Measurements from ENCODE around the gene NCOA7. TPM values are rescaled to one million over a fixed set of nuclear protein-coding genes. Genes with fewer than 3 reads are reported as not detected.

The NCOA7 gene
- polyA plus RNA-seq, 1 of the 3 experiments (the other 2 are of a cell fraction) = 16.3 TPM

GRCh38 chr6:125944434-125944816 lies 153.7 kb downstream of the NCOA7 start:
- H3K9me2 ChIP-seq = no peaks in the 10 kb centered on the region
- no peaks in the 10 kb centered on the region for H3K79me2 ChIP-seq (ENCODE audit: insufficient read depth)
- H3K9me3 ChIP-seq = no peaks in the 10 kb centered on the region
- H3K4me2 ChIP-seq = no peak overlapping the region
- TF ChIP-seq SMC3 (IDR thresholded peaks at IDR 0.05; ENCODE audit: low read depth, low read length) (no peak), EZH2phosphoT487 (IDR thresholded peaks at IDR 0.05; ENCODE audit: borderline replicate concordance, low read depth) (no peak), RFX5 (IDR thresholded peaks at IDR 0.05; ENCODE audit: low read length) (no peak), JUND (IDR thresholded peaks at IDR 0.05) (no peak), GATA2 (CRISPR knock-in tag; IDR thresholded peaks at IDR 0.05) (no peak), RAD21 (IDR thresholded peaks at IDR 0.05; ENCODE audit: low read length) (no peak), GABPA (IDR thresholded peaks at IDR 0.05; ENCODE audit: low read depth) (no peak), POLR2AphosphoS5 (IDR thresholded peaks at IDR 0.05; ENCODE audit: low read depth, low read length) (no peak), YY1 (IDR thresholded peaks at IDR 0.05; ENCODE audit: low read depth) (no peak), PBX3 (IDR thresholded peaks at IDR 0.05) (no peak), EP300 (IDR thresholded peaks at IDR 0.05; ENCODE audit: borderline replicate concordance in 1 of 2, low read depth in 1 of 2, low read length in 1 of 2) (no peak)
- TF ChIP-seq, protein P1, sequence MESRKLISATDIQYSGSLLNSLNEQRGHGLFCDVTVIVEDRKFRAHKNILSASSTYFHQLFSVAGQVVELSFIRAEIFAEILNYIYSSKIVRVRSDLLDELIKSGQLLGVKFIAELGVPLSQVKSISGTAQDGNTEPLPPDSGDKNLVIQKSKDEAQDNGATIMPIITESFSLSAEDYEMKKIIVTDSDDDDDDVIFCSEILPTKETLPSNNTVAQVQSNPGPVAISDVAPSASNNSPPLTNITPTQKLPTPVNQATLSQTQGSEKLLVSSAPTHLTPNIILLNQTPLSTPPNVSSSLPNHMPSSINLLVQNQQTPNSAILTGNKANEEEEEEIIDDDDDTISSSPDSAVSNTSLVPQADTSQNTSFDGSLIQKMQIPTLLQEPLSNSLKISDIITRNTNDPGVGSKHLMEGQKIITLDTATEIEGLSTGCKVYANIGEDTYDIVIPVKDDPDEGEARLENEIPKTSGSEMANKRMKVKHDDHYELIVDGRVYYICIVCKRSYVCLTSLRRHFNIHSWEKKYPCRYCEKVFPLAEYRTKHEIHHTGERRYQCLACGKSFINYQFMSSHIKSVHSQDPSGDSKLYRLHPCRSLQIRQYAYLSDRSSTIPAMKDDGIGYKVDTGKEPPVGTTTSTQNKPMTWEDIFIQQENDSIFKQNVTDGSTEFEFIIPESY (IDR thresholded peaks at IDR 0.05; ENCODE audit: borderline replicate concordance, low read depth) = no peak
- TF ChIP-seq, protein P2, sequence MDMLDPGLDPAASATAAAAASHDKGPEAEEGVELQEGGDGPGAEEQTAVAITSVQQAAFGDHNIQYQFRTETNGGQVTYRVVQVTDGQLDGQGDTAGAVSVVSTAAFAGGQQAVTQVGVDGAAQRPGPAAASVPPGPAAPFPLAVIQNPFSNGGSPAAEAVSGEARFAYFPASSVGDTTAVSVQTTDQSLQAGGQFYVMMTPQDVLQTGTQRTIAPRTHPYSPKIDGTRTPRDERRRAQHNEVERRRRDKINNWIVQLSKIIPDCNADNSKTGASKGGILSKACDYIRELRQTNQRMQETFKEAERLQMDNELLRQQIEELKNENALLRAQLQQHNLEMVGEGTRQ (IDR thresholded peaks at IDR 0.05; ENCODE audit: borderline replicate concordance, low read depth, low read length) = no peak
- ChIA-PET CTCF (interaction anchor here (0.6 to 3.5 kb wide), 2 partner anchors 9 to 226 kb away, joined by 3 to 11 read pairs; no protein-coding TSS in a partner anchor), POLR2A (no interaction called here)
- no peak overlapping the region for H3K9ac ChIP-seq
- no peaks in the 10 kb centered on the region for H4K20me1 ChIP-seq (ENCODE audit: insufficient read depth)
- H3K27ac ChIP-seq (ENCODE audit: low read depth in 2 of 2, low read length in 1 of 2) = no peak overlapping the region
- WGBS (ENCODE audit: low lambda C conversion rate) = 63% methylated on average over 5 of the region's 5 CpGs
- H3K36me3 ChIP-seq (replicated peaks in 1 of 2; ENCODE audit: control insufficient read depth in 1 of 2, insufficient read depth in 2 of 2, low read length in 1 of 2) = no peaks in the 10 kb centered on the region
- peaks cover 0 to 19% of the 10 kb centered on the region in 2 experiments; a peak in 1 of 4 replicates for H3K4me1 ChIP-seq (ENCODE audit: control insufficient read depth in 1 of 2, insufficient read depth in 2 of 2, low read depth in 1 of 2, low read length in 1 of 2)
- no peak for DNase-seq
- H3F3A ChIP-seq (replicated peaks; ENCODE audit: insufficient read depth) = peaks cover 9% of the 10 kb centered on the region
- no peak overlapping the region for H2AFZ ChIP-seq (ENCODE audit: low read depth)
- no peak overlapping the region for H3K4me3 ChIP-seq (ENCODE audit: low read depth in 2 of 2, low read length in 1 of 2)
- no peaks in the 10 kb centered on the region for H3K27me3 ChIP-seq (ENCODE audit: insufficient read depth)

DNA sequence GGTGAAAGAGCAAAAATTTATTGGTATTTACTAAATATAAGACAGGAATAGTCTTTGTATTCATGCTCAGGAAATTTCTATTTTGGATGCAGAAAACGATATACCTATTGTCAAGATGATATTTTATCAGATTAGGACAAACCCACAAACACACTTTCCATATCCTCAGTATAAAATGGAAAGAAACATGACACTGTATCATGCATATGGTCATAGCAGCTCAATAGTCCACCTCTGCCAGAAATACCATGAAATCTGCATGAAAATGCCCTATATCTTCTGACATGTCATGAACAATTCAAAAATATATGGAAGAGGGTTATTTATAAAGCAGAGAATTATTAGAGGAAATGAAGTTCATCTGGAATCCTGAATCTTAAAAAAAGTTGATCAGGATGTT lies 154.1 kb downstream of the NCOA7 start:
- H3K4me3 ChIP-seq (ENCODE audit: low read depth in 2 of 2, low read length in 1 of 2) = no peak overlapping the region
- 56% methylated on average over 1 of the region's 1 CpG for WGBS (ENCODE audit: low lambda C conversion rate)
- ChIA-PET CTCF (interaction anchor here (0.6 to 3.5 kb wide), 3 partner anchors 8 to 225 kb away, joined by 3 to 11 read pairs (median 4); partner anchors contain the start of gene HINT3), POLR2A (no interaction called here)
- no peak overlapping the region for H3K9ac ChIP-seq
- peak overlapping the region in 1 of 2 experiments; percentile 70; a peak in 1 of 4 replicates for H3K27ac ChIP-seq (ENCODE audit: low read depth in 2 of 2, low read length in 1 of 2)
- H3K4me1 ChIP-seq (ENCODE audit: control insufficient read depth in 1 of 2, insufficient read depth in 2 of 2, low read depth in 1 of 2, low read length in 1 of 2) = peaks cover 0 to 19% of the 10 kb centered on the region in 2 experiments; a peak in 1 of 4 replicates
- no peak overlapping the region for H2AFZ ChIP-seq (ENCODE audit: low read depth)
- no peak overlapping the region for H3K4me2 ChIP-seq
- H3K27me3 ChIP-seq (ENCODE audit: insufficient read depth) = no peaks in the 10 kb centered on the region
- H3K9me3 ChIP-seq = no peaks in the 10 kb centered on the region
- no peaks in the 10 kb centered on the region for H4K20me1 ChIP-seq (ENCODE audit: insufficient read depth)
- H3K9me2 ChIP-seq = no peaks in the 10 kb centered on the region
- peaks cover 9% of the 10 kb centered on the region for H3F3A ChIP-seq (replicated peaks; ENCODE audit: insufficient read depth)
- no peaks in the 10 kb centered on the region for H3K79me2 ChIP-seq (ENCODE audit: insufficient read depth)
- no peaks in the 10 kb centered on the region for H3K36me3 ChIP-seq (replicated peaks in 1 of 2; ENCODE audit: control insufficient read depth in 1 of 2, insufficient read depth in 2 of 2, low read length in 1 of 2)
- no peak for DNase-seq
- TF ChIP-seq CHD2 (IDR thresholded peaks at IDR 0.05; ENCODE audit: low read length, partially characterized antibody) (no peak), TCF12 (IDR thresholded peaks at IDR 0.05) (no peak), FOSL2 (IDR thresholded peaks at IDR 0.05; ENCODE audit: borderline replicate concordance, low read depth) (no peak), FOXM1 (IDR thresholded peaks at IDR 0.05; ENCODE audit: low read depth) (no peak), RAD21 (IDR thresholded peaks at IDR 0.05; ENCODE audit: low read length) (no peak), GATA2 (CRISPR knock-in tag; IDR thresholded peaks at IDR 0.05) (no peak), CTCF (IDR thresholded peaks at IDR 0.05) (no peak), NRF1 (IDR thresholded peaks at IDR 0.05; ENCODE audit: low read depth, low read length) (no peak), TAF1 (IDR thresholded peaks at IDR 0.05; ENCODE audit: borderline replicate concordance, low read depth, low read length) (no peak), SMC3 (IDR thresholded peaks at IDR 0.05; ENCODE audit: low read depth, low read length) (no peak), POLR2AphosphoS5 (IDR thresholded peaks at IDR 0.05; ENCODE audit: low read depth, low read length) (no peak)
- TF ChIP-seq, protein P1 (IDR thresholded peaks at IDR 0.05; ENCODE audit: borderline replicate concordance, low read depth) = no peak

Data from SK-N-SH (cell line).